Activated CD8-positive, alpha-beta T cell treated with anti-CD3 and anti-CD28 coated beads for 36 hours (primary cell): ENCODE results near the gene BHLHA15. TPM values are rescaled to one million over a fixed set of nuclear protein-coding genes. Genes with fewer than 3 reads are reported as not detected.

Source experiments
- ATAC-seq: fragments of 200-7000 bp; cut with Tn5 transposase; one replicate; pipeline ENCODE4 v1.10.0; 2021; ENCODE audit warnings: mild to moderate bottlenecking, moderate library complexity
- CTCF ChIA-PET: fragments of 350-600 bp; sonication (Branson Sonifier 250); formaldehyde crosslinking; loops from one replicate; lab custom pipeline; 2021; ENCODE audit warnings: antibody characterized with exemption; lab: Charles Lee
- POLR2A ChIA-PET: fragments of 350-600 bp; sonication (Branson Sonifier 250); formaldehyde crosslinking; loops from one replicate; lab custom pipeline; 2021; ENCODE audit warnings: antibody characterized with exemption; lab: Charles Lee
- DNase-seq: peaks from one replicate; pipeline ENCODE4 v3.0.0-alpha.2; 2020
- H3K27ac Mint-ChIP-seq: one replicate; pipeline ENCODE4 v1.8.0; 2021; ENCODE audit warnings: mild to moderate bottlenecking, mixed read lengths
- H3K27me3 Mint-ChIP-seq: one replicate; pipeline ENCODE4 v1.8.0; 2021; ENCODE audit warnings: mixed read lengths
- H3K36me3 Mint-ChIP-seq: one replicate; pipeline ENCODE4 v1.8.0; 2021; ENCODE audit warnings: low read depth, mixed read lengths
- H3K4me1 Mint-ChIP-seq: one replicate; pipeline ENCODE4 v1.8.0; 2021; ENCODE audit warnings: low read depth, mixed read lengths
- H3K4me3 Mint-ChIP-seq: one replicate; pipeline ENCODE4 v1.8.0; 2021; ENCODE audit warnings: mild to moderate bottlenecking, moderate library complexity, mixed read lengths
- H3K9me3 Mint-ChIP-seq: one replicate; pipeline ENCODE4 v1.8.0; 2021; ENCODE audit warnings: mixed read lengths
- CTCF ChIP-seq: fragments of 200-600 bp; IDR thresholded peaks from one replicate; pipeline ENCODE4 v1.8.0; 2022; ENCODE audit warnings: antibody characterized with exemption, mild to moderate bottlenecking
- intact Hi-C: fragments of 100-400 bp; cut with micrococcal nuclease; formaldehyde crosslinking; loops from one replicate; pipeline ENCODE4 v1.10.0; 2022
- total RNA-seq, 2 experiments: library from RNA; stranded (reverse); gene quantifications; one replicate each; pipeline ENCODE4 v1.2.3, GENCODE V29; 2021

Gene BHLHA15
- total RNA-seq, 2 experiments from 2014 or later = 0.94 TPM; not detected in 1

- Mint-ChIP-seq H3K4me1 (peaks cover 2% of the 10 kb centered on the region), H3K27me3 (no peaks in the 10 kb centered on the region)
- no peak for ATAC-seq
Measured at GRCh38 chr7:98211676-98212531, 665 bp downstream of the BHLHA15 start.

GRCh38 chr7:98212532-98213041 lies 1.3 kb downstream of the BHLHA15 start:
- Mint-ChIP-seq H3K4me3 (no peak overlapping the region), H3K4me1 (peaks cover 2% of the 10 kb centered on the region), H3K27ac (no peak overlapping the region), H3K36me3 (peaks cover under 1% of the 10 kb centered on the region), H3K9me3 (no peaks in the 10 kb centered on the region), H3K27me3 (no peaks in the 10 kb centered on the region)
- no peak for DNase-seq
- intact Hi-C loops = no loop called here
- ChIA-PET POLR2A (interaction anchor here (1.4 kb wide), 1 partner anchor 13 kb away, joined by 4 read pairs; no protein-coding TSS in a partner anchor), CTCF (interaction anchor here (1.2 kb wide), 1 partner anchor 10 kb away, joined by 4 read pairs; no protein-coding TSS in a partner anchor)
- TF ChIP-seq CTCF = no peak
- ATAC-seq = no peak

More at GRCh38 chr7:98211676-98212531, 665 bp downstream of the BHLHA15 start:
- H3K9me3 Mint-ChIP-seq = no peaks in the 10 kb centered on the region
- peak overlapping the region; percentile 49 for H3K27ac Mint-ChIP-seq
- ChIA-PET POLR2A (interaction anchor here (1.0 to 1.4 kb wide), 2 partner anchors 9 to 13 kb away, joined by 3 to 4 read pairs; no protein-coding TSS in a partner anchor), CTCF (interaction anchor here (1.2 kb wide), 1 partner anchor 9 kb away, joined by 4 read pairs; no protein-coding TSS in a partner anchor)
- DNase-seq = no peak
- H3K4me3 Mint-ChIP-seq = peak overlapping the region; percentile 54
- no peak for TF ChIP-seq CTCF
- peaks cover 6% of the 10 kb centered on the region for H3K36me3 Mint-ChIP-seq
- intact Hi-C loops = no loop called here

DNA sequence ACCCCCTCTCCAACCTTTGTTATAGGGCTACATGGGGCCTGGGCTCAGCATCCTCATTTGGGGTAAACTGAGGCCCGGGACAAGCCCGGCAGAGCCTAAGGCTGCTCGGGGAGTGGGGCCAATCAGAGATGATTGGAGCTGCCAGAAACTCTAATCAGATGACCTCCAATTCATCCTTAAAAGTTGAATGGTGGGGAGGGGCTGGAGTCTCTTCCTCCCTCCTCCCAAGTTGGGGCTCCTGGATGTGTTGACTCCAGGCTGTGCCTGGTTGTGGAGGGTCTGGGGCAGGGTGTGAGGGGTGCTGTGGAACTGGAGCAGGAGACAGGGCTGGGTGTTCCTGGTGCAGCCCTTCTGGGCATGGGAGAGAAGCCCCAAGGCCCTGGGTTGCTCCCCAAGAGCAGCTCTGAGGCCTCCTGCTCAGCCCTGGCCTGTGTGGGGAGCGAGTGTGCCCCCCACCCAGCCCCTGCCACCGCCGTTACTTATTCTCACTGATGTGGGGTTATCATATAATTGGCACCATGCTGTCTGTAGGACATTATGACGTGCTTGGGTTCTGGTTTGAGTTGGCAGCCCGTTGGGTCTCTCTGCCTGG lies 2.2 kb downstream of the BHLHA15 start:
- Mint-ChIP-seq H3K4me3 (no peak overlapping the region), H3K4me1 (peaks cover 6% of the 10 kb centered on the region), H3K9me3 (no peaks in the 10 kb centered on the region), H3K27me3 (no peaks in the 10 kb centered on the region), H3K27ac (no peak overlapping the region), H3K36me3 (no peaks in the 10 kb centered on the region)
- TF ChIP-seq CTCF = no peak
- ChIA-PET CTCF (no interaction called here), POLR2A (interaction anchor here (0.7 kb wide), 1 partner anchor 15 kb away, joined by 3 read pairs; no protein-coding TSS in a partner anchor)
- no peak for DNase-seq
- intact Hi-C loops = no loop called here
- ATAC-seq = no peak

GRCh38 chr7:98213888-98214810 lies 2.9 kb downstream of the BHLHA15 start:
- no peak overlapping the region for H3K4me3 Mint-ChIP-seq
- no peaks in the 10 kb centered on the region for H3K27me3 Mint-ChIP-seq
- H3K9me3 Mint-ChIP-seq = no peaks in the 10 kb centered on the region
- intact Hi-C loops = no loop called here
- H3K36me3 Mint-ChIP-seq = peaks cover 2% of the 10 kb centered on the region
- no peak overlapping the region for H3K27ac Mint-ChIP-seq
- DNase-seq (no peak), ATAC-seq (no peak)
- no peak for TF ChIP-seq CTCF
- POLR2A ChIA-PET = interaction anchor here (0.7 kb wide), 1 partner anchor 14 kb away, joined by 3 read pairs; no protein-coding TSS in a partner anchor
- CTCF ChIA-PET = no interaction called here
- peaks cover 12% of the 10 kb centered on the region for H3K4me1 Mint-ChIP-seq
